CD4-positive, CD25-positive, alpha-beta regulatory T cell (primary cell): ENCODE results near the gene CYP27C1. TPM values are rescaled to one million over a fixed set of nuclear protein-coding genes. Genes with fewer than 3 reads are reported as not detected.
A peak's percentile ranks its signal among the peaks of the same experiment; 100 is the strongest.

Source experiments
- ATAC-seq, 2 donors: fragments of 150-1000 bp; cut with Tn5 transposase; one replicate each; pipeline ENCODE4 v1.10.0; 2021; ENCODE audit warnings: low read depth in 2 of 2, moderate number of reproducible peaks in 2 of 2, moderate library complexity in 1 of 2
- DNase-seq, 3 donors: peaks; one replicate each; pipeline versions ENCODE4 v3.0.0 to v3.0.0-alpha.2; 2012 to 2022; ENCODE audit warnings: mixed read lengths in 1 of 3
- H3K27ac ChIP-seq: one replicate; pipeline ENCODE4 v1.7.0; 2013; ENCODE audit warnings: mild to moderate bottlenecking, low read length; ENCODE audit not compliant: insufficient read depth, poor library complexity, severe bottlenecking
- H3K27me3 ChIP-seq: one replicate; pipeline ENCODE4 v1.7.0; 2013; ENCODE audit warnings: low read length; ENCODE audit not compliant: control insufficient read depth, insufficient read depth
- H3K36me3 ChIP-seq: one replicate; pipeline ENCODE4 v1.7.0; 2013; ENCODE audit warnings: mild to moderate bottlenecking, low read length, moderate library complexity; ENCODE audit not compliant: control insufficient read depth, insufficient read depth
- H3K4me1 ChIP-seq: 2 replicates; pipeline ENCODE4 v1.7.0; 2013; ENCODE audit warnings: mild to moderate bottlenecking, low read length; ENCODE audit not compliant: insufficient read depth, control insufficient read depth, poor library complexity, severe bottlenecking
- H3K4me3 ChIP-seq: one replicate; pipeline ENCODE4 v1.7.0; 2013; ENCODE audit warnings: low read depth, mild to moderate bottlenecking, low read length, moderate library complexity
- H3K9me3 ChIP-seq, 2 experiments: 1 replicate in 1 of 2; 2 replicates in 1 of 2; pipeline ENCODE4 v1.7.0; 2013; ENCODE audit warnings: low read length in 2 of 2, mild to moderate bottlenecking in 1 of 2, moderate library complexity in 1 of 2; ENCODE audit not compliant: control insufficient read depth in 2 of 2
- H3K27ac Mint-ChIP-seq, 3 donors: one replicate each; pipeline ENCODE4 v1.8.0; 2020 to 2022; ENCODE audit warnings: mild to moderate bottlenecking in 3 of 3, mixed read lengths in 3 of 3, moderate library complexity in 2 of 3
- H3K27me3 Mint-ChIP-seq: one replicate; pipeline ENCODE4 v1.8.0; 2022; ENCODE audit warnings: mild to moderate bottlenecking, mixed read lengths
- H3K36me3 Mint-ChIP-seq: one replicate; pipeline ENCODE4 v1.8.0; 2020; ENCODE audit warnings: mixed read lengths
- H3K4me1 Mint-ChIP-seq, 4 donors: one replicate each; pipeline ENCODE4 v1.8.0; 2020 to 2022; ENCODE audit warnings: mixed read lengths in 4 of 4, mild to moderate bottlenecking in 1 of 4
- H3K4me3 Mint-ChIP-seq, 4 donors: one replicate each; pipeline ENCODE4 v1.8.0; 2020 to 2022; ENCODE audit warnings: mild to moderate bottlenecking in 4 of 4, mixed read lengths in 4 of 4, moderate library complexity in 3 of 4
- H3K9me3 Mint-ChIP-seq, 7 donors: one replicate each; pipeline ENCODE4 v1.8.0; 2020 to 2022; ENCODE audit warnings: mixed read lengths in 7 of 7, mild to moderate bottlenecking in 3 of 7, moderate library complexity in 2 of 7
- polyA plus RNA-seq, 4 donors: library from polyadenylated mRNA; unstranded; fragments of 300-500 nt; fragmentation: Illumina TruSeq; gene quantifications; one replicate each; pipeline ENCODE4 v1.2.3, GENCODE V29; 2021
- total RNA-seq: library from RNA; stranded (reverse); gene quantifications from one replicate; pipeline ENCODE4 v1.2.3, GENCODE V29; 2022

CYP27C1 gene
- total and polyA plus RNA-seq, 5 donors from 2014 or later: not detected

DNA sequence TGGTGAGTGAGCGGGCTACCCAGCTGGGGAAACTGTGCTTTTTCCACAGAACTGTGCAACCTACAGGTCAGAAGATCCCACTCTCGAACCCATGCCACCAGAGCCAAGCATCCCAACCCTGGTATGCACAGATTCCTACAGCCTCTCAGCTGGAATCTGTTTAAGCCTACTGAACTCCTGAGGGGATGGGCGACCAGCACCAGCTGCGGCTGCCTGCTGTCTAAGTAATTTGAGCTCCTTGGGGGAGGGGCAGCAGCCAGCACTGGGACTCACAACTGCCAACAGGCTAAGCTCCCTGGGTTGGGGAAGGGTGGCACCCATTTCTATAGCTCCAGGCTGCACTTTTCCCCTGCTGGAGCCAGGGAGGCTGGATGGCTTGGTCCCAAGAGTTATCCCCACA is 11.8 kb downstream of the CYP27C1 start:
- H3K36me3 ChIP-seq: no peaks in the 10 kb centered on the region
- H3K4me3 ChIP-seq: no peak overlapping the region
- Mint-ChIP-seq H3K4me1 (no peaks in the 10 kb centered on the region), H3K27me3 (peaks cover 30% of the 10 kb centered on the region), H3K27ac (no peak overlapping the region), H3K36me3 (no peaks in the 10 kb centered on the region), H3K4me3 (no peak overlapping the region), H3K9me3 (peaks cover 0 to 7% (median 0%) of the 10 kb centered on the region in 7 donors)
- no peak overlapping the region for H3K27ac ChIP-seq
- ATAC-seq (no peak), DNase-seq (no peak)
- H3K4me1 ChIP-seq: no peaks in the 10 kb centered on the region
- H3K27me3 ChIP-seq: no peaks in the 10 kb centered on the region
- no peaks in the 10 kb centered on the region for H3K9me3 ChIP-seq

DNA sequence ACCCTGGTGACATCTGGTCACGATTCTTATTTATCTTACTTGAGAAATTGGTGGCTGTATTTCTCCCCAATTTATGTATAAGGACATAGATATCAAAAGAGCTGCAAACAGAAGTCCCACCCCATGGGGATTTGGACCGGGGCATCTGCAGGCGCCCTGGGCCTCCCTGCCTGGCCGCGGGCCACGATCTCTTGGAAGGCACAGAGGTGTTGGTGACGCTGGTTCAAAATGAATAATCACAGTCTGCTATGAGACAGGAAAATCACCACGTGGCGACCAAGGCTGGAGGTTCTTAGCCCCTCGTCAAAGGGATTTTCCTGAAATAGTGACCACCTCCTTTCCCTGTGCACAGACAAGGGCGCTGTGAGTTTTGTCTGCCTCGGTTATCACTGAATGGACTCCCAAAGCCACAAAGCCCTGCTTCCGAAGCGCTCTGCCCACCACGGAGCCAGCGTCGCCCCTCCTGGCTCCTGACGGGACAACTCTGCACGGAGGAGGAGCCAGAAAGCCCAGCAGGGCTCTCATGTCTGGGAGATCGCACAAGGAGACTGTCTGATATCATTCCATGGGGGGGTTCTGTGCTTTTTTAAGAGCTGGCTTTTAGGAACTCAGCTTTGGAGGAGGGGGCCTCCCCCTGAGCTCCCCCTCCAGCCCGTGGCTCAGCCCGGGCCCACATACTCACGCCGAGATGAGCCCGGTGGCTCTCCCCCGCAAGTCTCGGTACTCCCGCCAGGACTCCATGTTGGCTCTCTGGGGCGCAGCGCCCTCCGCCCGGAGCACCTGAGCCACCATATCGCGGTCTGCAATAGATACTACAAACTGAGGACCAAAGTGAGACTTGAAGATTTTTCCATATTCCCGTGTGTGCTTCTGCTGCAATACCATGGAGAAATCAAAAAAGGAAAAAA is 14.6 kb downstream of the CYP27C1 start:
- Mint-ChIP-seq H3K27me3 (peaks cover 25% of the 10 kb centered on the region), H3K4me3 (no peak overlapping the region), H3K27ac (no peak overlapping the region), H3K36me3 (no peaks in the 10 kb centered on the region), H3K4me1 (no peaks in the 10 kb centered on the region), H3K9me3 (peaks cover 0 to 3% (median 0%) of the 10 kb centered on the region in 7 donors)
- no peaks in the 10 kb centered on the region for H3K9me3 ChIP-seq
- H3K36me3 ChIP-seq: no peaks in the 10 kb centered on the region
- no peak overlapping the region for H3K27ac ChIP-seq
- ATAC-seq (no peak), DNase-seq (no peak)
- no peaks in the 10 kb centered on the region for H3K27me3 ChIP-seq
- no peaks in the 10 kb centered on the region for H3K4me1 ChIP-seq
- H3K4me3 ChIP-seq: no peak overlapping the region

DNA sequence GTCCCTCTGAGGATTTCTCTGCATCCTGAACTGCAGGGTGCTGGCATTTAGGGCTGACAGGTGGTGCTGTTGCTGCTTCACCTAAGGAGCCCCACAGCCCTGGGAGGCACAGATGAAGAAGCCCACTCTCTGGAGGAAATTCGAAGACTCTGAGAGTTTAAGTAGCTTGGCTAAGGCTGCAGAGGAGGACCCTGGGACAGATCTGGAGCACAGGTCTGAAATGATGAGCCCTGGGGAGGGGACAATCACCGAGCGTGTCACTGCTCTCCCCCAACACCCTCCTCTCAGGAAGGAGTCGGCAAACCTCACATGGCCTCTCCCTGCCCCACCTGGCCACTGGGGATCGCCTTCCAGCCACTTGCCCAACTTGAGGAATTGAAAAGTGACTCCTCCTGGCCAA is 18.6 kb downstream of the CYP27C1 start:
- Mint-ChIP-seq H3K4me1 (peaks cover 0 to 7% (median 0%) of the 10 kb centered on the region in 4 donors), H3K27me3 (peaks cover 16% of the 10 kb centered on the region), H3K4me3 (no peak overlapping the region), H3K9me3 (peaks cover 0 to 1% (median 0%) of the 10 kb centered on the region in 7 donors), H3K36me3 (no peaks in the 10 kb centered on the region), H3K27ac (no peak overlapping the region)
- Histone ChIP-seq H3K4me1 (peaks cover 5% of the 10 kb centered on the region), H3K9me3 (no peaks in the 10 kb centered on the region), H3K27me3 (no peaks in the 10 kb centered on the region), H3K4me3 (no peak overlapping the region), H3K27ac (no peak overlapping the region), H3K36me3 (no peaks in the 10 kb centered on the region)
- ATAC-seq (no peak), DNase-seq (no peak)

DNA sequence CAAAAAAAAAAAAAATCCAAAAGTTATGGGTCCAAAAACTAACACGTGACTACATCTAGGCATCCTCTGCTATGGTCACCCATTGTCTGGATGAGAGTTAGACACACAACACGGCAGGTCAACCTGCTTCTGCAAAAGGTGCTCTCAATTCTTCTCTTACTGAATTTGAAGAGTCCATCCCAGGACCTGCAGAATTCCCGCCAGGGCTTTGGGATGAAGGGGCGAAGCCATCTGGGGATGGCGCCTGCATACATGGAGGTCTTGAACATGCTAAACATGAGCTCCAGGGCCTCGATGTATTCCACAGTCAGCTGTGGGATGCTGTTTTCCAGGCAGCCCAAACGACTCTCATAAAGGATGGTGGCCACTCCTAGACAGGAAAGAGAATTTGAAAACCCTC is 19.1 kb downstream of the CYP27C1 start:
- no peak for ATAC-seq
- H3K9me3 ChIP-seq: no peaks in the 10 kb centered on the region

DNA sequence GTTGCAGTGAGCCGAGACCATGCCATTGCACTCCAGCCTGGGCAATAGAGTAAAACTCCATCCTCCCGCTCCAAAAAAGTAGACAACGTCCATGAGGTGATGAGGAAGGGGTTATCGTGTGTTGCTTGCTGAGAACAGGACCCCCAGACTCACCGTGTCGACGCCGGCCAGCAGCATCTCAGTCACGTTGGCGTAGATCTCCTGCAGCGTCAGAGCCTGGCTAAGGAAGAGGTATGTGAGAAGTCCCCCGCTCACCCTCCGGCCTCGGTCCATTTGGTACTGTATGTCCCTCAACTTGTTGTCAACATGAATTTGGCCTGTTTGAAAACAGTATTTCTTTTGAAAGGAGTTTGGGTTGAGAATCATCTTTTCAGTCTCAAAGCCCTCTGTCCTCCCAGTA is 20.9 kb downstream of the CYP27C1 start:
- peaks cover 0 to 7% (median 0%) of the 10 kb centered on the region in 4 donors for H3K4me1 Mint-ChIP-seq
- no peak overlapping the region for H3K4me3 Mint-ChIP-seq
- H3K9me3 Mint-ChIP-seq: peaks cover 0 to 1% (median 0%) of the 10 kb centered on the region in 7 donors
- no peak for DNase-seq
- Histone ChIP-seq H3K4me1 (peaks cover 5% of the 10 kb centered on the region), H3K36me3 (no peaks in the 10 kb centered on the region), H3K27me3 (no peaks in the 10 kb centered on the region), H3K4me3 (no peak overlapping the region), H3K27ac (no peak overlapping the region), H3K9me3 (no peaks in the 10 kb centered on the region)
- peaks cover 5% of the 10 kb centered on the region for H3K27me3 Mint-ChIP-seq
- H3K36me3 Mint-ChIP-seq: no peaks in the 10 kb centered on the region
- ATAC-seq: no peak
- H3K27ac Mint-ChIP-seq: no peak overlapping the region

More for the DNA sequence above, 19.1 kb downstream of the CYP27C1 start:
- H3K27ac ChIP-seq: no peak overlapping the region
- no peak overlapping the region for H3K4me3 ChIP-seq
- Mint-ChIP-seq H3K27me3 (peaks cover 15% of the 10 kb centered on the region), H3K4me1 (peaks cover 0 to 7% (median 0%) of the 10 kb centered on the region in 4 donors), H3K9me3 (peaks cover 0 to 1% (median 0%) of the 10 kb centered on the region in 7 donors), H3K4me3 (no peak overlapping the region), H3K36me3 (no peaks in the 10 kb centered on the region), H3K27ac (no peak overlapping the region)
- H3K36me3 ChIP-seq: no peaks in the 10 kb centered on the region
- no peak for DNase-seq
- peaks cover 5% of the 10 kb centered on the region for H3K4me1 ChIP-seq
- H3K27me3 ChIP-seq: no peaks in the 10 kb centered on the region

DNA sequence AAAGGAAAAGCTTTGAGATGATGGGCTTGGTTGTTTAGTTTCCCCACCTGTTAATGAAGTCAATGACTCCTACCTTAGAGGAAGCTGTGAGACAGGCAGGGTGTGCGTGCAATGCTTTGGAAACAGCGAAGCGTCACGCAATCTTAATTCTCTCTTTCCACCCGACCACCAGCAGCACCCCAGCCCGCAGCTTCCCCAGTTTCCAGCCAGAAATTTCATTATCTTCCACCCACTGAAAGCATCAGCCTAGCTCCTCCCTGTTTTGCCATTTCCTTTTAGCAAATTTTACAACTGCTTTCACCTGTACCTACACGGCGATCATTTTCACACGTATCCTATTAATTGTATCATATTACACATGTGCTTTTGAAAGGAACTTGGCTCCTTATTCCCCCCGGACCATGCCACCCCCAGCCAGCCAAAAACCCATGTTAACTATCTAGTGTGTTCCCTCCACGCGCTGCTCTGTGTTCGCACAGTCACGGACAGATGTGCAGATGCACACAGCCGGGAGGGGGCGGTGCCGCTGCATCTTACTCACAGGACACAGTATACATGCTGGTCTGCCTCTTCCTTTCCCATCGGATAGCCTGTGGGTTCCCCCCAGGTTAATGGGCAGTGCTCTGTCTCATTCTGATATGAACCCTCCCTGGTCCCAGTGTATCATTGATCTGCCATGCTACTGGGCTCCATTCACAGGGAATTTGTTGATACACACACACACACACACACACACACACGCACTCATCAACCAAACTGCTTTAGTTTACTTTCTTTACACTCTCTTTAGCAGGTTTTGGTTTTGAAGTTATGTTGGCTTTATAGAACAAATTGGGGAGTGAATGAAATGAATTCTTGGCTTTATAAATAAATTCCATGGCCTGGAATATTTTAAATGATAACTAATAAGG is 22.4 kb downstream of the CYP27C1 start:
- H3K36me3 Mint-ChIP-seq: no peaks in the 10 kb centered on the region
- no peaks in the 10 kb centered on the region for H3K9me3 ChIP-seq
- peaks cover 5% of the 10 kb centered on the region for H3K4me1 ChIP-seq
- DNase-seq (peak; percentile 18 to 61 (median 41)), ATAC-seq (peak; percentile 78 to 79)
- no peak overlapping the region for H3K27ac ChIP-seq
- H3K27me3 Mint-ChIP-seq: peaks cover 4% of the 10 kb centered on the region
- H3K4me3 Mint-ChIP-seq: peak overlapping the region; percentile 6 to 92 (median 80)
- H3K36me3 ChIP-seq: no peaks in the 10 kb centered on the region
- no peaks in the 10 kb centered on the region for H3K27me3 ChIP-seq
- H3K9me3 Mint-ChIP-seq: no peaks in the 10 kb centered on the region
- H3K4me1 Mint-ChIP-seq: peaks cover 0 to 7% (median 0%) of the 10 kb centered on the region in 4 donors
- H3K27ac Mint-ChIP-seq: no peak overlapping the region
- peak overlapping the region; percentile 37 for H3K4me3 ChIP-seq

DNA sequence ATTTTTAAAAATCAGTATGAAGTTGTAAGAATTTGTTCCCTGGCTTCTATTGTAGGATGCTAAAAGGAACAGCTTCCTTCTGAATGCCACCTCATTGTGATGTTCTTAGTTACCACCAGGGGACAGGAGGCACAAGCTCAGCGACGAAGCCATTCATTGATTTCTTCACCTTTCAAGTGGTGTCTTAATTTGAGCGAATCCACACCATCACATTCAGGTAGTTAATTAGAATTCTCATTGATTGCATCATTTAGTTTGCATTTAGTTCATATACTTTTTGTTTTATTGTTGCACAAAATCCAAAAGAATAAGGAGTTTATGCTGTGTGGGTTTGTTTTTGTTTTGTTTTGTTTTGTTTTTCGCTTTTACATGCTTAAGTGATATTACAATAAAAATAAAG is 23.1 kb downstream of the CYP27C1 start:
- H3K27ac ChIP-seq: no peak overlapping the region
- DNase-seq: peak in 1 of 3 donors; percentile 43

More for the DNA sequence above, 23.1 kb downstream of the CYP27C1 start:
- no peaks in the 10 kb centered on the region for H3K27me3 Mint-ChIP-seq
- peaks cover 0 to 7% (median 0%) of the 10 kb centered on the region in 4 donors for H3K4me1 Mint-ChIP-seq
- no peaks in the 10 kb centered on the region for H3K9me3 Mint-ChIP-seq
- H3K27ac Mint-ChIP-seq: no peak overlapping the region
- Histone ChIP-seq H3K9me3 (no peaks in the 10 kb centered on the region), H3K4me1 (peaks cover 5% of the 10 kb centered on the region), H3K4me3 (peak overlapping the region; percentile 37), H3K36me3 (no peaks in the 10 kb centered on the region), H3K27me3 (no peaks in the 10 kb centered on the region)
- ATAC-seq: no peak
- H3K36me3 Mint-ChIP-seq: no peaks in the 10 kb centered on the region
- peak overlapping the region in 3 of 4 donors; percentile 77 to 92 (median 82) for H3K4me3 Mint-ChIP-seq
